NAMALWA (cell line): Measurements from ENCODE around the gene MEAK7.
A peak's percentile ranks its signal among the peaks of the same experiment; 100 is the strongest.

Experiments
- DNase-seq: peaks from one replicate; pipeline ENCODE4 v3.0.0-alpha.2; 2015; ENCODE audit warnings: low spot score

Gene MEAK7

DNA sequence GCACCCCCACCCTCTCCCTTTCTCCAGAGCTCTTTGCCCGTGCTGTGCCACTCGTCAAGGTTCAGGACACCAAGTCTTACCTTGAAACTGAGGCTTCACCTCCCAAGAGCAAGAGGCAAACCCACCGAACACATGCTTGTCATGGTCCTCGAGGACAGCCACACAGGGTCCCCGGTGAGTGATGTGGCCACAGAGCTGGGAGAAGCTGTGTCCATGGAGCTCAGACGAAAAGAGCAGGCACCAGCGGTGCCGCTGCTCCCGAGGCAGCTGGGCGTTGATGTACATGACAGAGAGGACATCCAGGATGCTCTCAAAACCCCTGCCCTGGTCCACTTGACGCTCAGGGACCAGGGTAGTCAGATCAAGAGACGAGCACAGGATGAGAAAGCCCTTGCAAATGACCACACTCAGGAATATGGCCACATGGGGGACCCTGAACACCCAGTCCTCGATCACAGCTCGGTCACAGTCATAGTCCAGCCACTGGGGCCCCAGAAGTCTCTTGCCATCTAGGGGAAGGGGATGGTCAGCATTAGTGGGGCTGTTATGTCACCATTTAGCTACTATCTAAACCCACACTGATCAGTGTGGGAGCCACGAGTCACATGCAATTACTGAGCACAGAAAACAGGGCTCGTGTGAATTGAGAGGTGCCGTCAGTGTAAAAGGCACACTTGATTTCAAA, 17.8 kb downstream of the MEAK7 start:
- DNase-seq = no peak

DNA sequence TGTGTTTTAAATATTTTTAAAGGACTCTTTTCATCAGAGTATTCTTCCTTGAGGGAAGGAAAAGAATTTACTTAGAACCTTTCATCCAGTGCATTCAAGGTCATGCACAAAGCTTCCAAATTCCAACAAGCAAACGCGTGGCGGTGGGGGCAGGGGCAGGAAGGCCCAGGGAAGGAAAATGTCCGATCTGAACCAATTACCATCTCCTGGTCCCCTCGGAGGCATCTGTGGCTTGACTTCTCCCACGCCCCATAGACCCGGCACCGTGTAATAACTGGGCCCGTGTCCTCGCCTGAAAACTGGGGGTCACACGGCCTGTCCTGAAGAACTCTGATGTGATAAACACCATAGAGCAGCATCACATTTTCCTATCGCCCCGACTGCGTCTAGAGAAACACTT, 18.3 kb downstream of the MEAK7 start:
- DNase-seq = no peak

DNA sequence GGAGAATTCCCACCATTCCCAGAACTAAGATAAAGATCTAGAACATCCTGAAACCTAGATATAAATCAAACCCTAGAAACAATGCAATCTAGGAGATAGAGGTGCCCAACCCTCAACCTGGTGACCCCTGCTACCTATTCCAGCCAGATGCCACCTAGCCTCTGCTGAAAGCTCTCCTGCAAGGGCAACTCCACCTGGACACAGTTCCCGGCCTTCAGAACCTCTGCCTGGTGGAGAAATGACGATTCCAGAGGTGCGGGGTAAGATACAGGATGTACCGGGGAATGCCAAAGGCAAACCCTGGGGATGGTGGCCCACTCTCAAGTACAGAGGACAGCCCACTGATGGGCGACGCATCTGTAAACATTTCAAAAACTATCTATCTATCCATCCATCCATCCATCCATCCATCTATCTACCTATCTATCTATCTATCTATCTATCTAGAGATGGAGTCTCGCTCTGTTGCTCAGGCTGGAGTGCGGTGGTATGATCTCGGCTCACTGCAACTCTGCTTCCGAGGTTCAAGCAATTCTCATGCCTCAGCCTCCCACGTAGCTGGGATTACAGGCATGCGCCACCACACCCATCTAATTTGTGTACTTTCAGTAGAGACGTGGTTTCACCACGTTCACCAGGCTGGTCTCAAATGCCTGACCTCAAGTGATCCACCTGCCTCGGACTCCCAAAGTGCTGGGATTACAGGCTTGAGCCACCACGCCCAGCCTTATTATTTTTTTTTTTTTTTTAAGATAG, 19.0 kb downstream of the MEAK7 start:
- no peak for DNase-seq

DNA sequence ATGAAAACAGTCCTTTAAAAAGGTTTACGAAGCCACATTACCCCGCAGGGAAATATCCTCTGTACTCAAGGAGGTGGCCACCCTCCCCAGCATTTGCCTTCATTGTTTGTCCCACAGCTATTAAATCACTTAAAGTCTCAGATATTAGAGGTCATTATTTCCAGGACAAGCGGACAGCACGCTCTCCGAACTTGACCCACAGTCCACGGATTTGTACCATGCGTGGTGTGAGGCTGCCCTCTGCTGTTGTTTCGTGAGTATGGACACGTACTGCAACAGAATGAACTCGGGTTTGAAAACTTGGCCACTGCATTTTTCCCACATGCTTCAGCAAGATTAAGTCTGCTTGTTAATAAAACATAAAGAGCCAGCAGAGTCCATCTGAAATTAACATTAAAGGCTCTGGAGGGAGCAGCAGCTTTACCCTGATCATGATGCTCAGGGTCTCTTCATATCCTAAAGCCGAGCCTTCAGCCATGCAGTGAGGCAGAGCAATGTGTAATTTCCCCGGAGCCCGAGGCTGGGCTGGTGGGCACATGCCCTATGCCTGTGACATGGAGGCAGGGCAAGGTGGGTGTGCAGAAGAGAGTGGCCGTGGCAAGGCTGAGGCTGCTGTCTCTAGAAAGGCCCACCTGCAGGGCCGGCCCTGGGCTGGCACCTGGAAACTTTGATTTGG, 19.7 kb downstream of the MEAK7 start:
- DNase-seq = peak; percentile 62

DNA sequence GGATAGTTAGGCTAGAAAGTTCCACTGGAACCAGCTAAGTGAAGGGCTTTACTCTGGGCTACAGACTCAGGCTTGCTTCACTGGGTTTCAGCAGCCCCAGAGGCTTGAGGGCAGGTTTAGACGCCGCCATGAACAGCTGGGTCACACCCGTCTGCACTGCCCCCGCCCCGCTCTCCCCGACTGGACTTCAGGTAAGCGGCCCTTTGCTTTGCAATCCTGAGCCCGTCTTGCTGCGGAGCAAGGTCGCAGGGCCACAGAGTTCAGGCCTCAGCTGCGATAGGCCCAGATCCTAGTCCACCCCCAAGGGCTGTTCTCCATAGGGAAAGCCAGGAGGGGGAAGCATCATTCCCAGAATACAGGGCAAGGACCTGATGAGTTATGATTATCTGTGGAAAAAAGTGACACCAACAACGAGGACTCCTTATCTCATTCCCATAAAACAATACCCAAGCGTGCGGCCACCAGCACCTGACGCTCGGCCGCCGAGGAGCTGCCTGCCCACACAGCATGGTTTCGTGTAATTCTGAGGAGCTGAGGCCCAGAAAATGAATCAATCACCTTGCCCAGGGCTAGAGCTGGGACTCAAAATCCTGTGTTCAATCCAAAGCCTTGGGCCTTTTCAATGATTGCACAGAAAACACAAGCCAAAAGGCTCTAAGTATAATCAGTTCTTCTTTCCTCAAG, 20.4 kb downstream of the MEAK7 start:
- no peak for DNase-seq

DNA sequence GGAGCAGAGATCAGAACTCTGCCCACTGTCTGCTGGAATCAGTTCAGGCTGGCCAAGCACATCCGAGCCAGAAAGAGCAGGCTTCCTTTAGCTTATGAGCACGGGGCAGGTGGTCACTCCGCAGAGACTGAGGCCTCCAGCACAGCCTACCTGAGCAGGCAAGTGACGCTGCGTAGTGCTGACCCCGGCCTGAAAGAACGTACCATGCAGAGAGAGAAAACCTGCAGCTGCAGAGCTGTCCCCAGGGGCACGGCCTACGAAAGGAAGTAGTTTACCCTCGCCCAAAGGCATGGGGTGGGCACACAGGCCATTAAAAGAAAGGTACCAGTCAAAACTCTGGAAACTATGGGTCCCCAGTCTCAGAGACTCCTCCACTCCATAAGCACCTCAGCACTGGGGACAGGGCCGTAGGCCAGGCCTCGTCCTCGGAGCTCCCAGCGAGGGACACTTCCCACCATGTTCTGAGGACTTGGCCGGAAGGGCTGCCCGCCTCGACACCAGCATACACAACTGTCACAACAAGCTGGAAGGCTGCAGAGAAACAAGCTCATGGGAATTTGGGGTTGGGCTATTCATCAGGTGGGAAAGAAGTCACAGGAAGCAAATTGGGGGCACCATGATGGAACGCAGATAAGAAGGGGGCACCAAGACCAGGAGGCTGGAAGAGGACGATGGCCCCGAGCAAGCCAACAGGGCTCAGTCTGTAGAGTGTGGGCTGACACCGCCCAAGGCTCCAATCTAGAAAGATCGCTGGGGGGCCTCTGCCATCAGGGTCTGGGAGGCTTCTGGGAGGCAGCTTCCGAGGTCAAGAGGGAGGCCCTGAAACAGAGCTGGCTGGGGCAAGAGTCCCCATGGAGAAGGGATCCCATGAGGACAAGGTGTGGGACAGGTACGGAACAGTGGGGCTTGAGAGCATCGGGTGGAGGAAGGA, 21.2 kb downstream of the MEAK7 start:
- DNase-seq = no peak

DNA sequence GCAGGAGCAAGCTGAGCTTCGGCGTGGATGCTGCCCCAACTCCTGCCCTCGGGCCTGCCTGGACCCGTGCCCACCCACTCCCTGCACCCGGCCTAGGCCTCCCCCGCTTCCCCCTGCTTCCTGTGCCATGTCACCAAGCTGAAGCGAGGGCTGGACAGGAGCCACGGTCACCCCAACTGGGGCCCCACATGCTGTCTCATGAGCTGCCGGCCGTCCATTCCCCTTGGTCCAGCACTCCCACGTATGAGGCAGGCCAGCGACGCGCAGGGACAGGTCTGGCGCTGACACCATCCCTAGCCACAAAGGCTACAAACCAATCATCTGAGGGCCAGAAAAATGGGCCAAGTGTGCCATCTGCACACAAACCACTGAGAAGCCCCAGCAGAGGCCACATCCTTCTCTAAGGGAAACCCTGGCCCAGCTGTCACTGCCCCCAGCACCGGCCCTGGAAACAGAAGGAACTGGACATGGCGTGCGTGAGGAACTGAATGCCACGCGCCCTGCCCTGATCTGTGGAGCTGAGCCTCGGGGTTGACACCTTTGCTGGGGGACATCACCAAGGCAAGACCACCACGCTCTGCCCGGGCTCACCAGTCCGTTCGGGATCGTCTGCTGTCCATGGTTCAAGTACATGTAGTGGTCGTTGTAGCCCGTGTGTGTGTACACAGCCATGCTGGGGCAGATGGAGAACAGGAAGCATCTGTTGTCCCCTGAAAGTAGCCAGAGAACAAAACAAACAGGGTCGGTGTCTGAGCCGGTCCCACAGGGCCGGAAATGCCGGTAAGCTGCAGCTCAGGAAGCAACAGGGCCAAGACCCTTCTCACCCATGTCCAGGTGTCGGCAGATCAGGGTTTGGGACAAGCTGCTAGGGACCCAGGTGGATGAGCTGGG, 22.2 kb downstream of the MEAK7 start:
- DNase-seq = no peak

DNA sequence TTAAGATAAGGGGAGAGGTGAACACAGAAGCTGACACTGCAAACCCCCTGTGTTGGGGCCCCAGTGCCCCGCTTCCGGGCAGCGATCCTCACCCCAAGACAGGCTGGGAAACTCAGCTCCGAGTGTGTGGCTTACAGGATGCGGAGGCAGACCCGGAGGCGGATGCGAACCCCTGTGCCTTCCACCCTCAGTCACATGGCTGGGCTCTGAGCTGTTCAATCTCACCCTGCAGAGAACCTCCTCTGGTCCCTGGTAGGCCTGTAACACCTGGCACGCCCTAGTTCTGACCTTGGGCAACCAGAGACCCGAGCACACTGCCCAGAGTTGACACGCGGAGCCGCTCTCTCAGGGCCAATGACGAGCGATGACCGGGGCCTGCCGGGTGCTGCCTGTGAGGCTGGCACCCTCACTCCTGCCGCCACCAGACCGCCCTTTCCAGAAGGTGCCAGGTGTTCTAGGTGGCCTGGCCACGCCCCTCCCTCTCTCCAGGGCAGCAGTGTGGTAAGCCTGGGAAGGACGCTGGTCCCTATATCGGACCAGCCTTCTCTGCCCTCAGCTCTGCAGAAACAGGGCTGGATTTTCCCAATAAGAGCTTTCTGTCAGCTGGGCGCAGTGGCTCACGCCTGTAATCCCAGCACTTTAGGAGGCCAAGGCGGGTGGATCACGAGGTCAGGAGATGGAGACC, 23.3 kb downstream of the MEAK7 start:
- no peak for DNase-seq

DNA sequence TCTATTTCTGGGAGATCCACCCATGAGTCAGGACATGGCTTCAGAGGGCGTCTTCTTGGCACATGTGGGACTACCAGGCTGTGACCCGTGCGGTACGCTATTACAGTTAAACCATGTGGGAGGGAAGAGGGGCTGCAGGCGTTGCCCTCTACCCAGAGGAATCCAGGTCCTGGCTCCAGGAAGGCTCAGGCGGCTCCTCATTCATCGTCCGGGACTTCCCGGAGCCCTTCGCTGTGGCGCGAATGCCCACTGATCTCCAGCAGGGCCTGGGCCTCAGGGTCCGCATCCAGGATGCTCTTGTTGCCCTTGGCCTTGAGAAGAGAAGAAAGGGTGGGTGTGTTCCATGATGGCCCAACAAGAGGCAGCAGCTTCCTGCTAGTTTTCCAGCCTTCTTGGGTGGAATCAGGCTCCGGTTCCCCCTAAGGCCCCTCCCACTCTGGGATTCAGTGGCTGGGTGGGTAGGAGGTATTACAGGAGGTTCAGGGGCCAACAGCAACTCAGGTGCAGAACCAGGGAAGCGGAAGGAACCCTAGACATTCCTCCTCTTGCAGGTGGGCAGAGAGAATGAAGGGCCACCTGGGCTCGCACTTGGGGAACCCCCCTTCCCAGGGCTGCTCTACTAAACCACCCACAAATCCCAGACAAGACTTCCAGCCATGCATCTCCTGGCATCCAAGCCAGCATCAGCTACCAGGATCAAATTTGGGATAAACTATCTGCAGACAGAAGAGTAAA, 24.6 kb downstream of the MEAK7 start:
- no peak for DNase-seq

DNA sequence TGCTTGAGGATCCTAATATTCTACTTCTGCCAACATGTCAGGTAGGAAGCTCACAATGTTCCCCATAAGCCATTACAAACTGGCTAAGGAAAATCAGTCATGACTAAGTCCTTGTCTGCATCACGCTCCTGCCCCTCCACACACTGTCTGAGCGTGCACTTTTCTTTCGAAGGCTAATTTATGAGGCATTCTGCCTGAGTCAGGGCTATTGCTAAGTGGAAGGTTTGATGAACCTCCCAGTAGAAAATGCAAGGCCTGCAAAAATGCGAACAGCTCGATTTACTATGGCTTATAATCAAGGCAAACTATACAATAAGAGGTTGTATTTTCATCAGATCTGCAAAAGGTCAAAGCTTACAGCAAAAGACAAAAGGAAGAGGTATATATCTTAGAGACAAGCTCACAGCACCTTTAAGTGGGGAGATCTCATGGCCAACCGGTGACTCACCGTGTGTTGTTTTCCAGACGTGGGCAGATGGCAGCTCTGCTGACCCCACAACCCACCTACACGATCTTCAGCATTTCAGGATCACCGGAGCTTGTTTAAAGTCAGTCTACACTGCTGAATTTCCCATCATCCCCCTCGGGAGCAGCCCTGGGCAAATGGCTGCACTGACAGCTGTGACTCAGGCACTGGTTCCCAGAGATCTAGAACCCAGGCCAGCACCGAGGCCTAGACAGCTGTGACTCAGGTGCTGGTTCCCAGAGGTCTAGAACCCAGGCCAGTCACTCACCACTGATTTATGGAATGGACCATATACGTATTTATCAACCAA, 26.1 kb downstream of the MEAK7 start:
- no peak for DNase-seq

DNA sequence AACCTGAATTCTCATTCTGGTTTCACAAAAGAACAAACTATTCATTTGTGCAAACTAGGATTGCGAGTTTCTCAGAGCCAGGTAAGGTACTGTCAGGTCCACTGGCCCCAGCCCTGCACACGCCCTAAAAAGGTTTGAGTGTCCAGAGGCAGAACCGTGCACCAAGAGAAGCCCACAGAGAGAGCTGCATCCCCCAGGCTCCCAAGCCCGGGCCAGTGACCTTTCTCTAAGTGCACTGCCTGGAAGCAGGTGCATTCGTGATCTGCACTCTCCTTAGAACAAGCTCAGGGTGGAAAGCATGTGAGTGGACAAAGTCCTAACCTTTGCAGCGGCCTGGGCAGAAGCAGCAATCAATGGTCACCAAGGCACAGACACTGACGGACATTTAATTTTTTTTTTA, 26.8 kb downstream of the MEAK7 start:
- no peak for DNase-seq

DNA sequence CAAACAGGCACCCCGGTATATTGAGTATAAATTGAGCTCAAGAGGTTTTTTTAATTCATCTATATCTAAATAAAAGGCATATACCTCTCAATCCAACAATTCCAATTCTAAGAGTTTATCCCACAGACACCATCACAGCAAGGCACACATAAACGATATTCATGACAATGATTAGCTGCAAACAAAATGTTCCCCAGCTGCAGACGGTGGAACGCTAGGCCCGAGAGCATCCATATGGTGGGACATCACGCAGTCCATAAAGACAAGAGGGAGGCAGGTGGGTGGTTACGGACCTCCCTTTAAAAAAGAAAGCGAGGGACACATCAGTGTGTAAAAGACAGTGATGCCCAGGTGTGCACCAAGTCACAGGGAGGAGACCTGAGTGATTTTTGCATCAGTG, 28.1 kb downstream of the MEAK7 start:
- no peak for DNase-seq

DNA sequence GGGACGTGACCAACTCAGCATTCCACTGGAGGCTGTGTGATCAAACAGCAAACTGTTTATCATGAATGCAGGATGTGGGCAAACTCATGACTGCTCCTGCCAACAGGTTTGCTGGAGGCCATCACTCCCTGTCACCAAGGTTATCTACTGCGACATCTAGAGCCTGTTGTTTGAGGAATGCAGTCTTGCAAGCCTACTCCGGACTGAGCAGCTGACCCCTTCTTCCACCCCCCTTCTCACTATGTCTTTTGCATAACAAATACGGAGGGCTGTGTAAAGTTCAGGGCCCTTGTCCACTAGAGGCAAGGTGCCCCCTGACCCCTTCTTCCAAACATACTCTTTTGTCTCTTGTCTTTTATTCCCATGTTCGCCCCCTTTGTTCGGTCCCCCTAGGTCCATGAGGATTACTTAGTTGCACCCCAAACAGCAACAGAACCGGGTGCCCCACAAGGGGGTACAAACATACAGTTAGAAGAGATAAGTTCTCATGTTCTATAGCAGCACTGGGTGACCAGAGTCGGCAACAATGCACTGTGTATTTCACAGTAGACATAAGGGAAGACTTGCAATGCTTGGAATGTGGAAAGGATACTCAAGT, 28.7 kb downstream of the MEAK7 start:
- no peak for DNase-seq

DNA sequence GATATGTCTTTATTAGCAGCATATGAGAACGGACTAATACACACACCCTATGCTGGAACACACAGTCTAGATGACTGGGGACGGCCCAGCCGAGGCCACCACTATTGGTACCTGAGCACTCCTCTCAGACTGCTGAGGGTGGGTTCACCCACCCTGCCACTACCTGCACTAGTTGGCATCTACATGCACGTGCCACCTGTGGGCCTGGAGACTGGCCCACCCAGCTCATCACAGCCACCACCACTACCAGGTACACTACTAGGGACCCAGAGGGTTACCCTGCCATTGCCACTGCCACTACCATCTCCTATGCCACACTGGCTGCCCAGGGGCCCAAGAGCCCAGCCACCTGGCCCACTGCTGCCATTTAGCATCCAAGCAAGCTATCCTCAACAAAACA, 32.5 kb downstream of the MEAK7 start:
- DNase-seq = no peak

DNA sequence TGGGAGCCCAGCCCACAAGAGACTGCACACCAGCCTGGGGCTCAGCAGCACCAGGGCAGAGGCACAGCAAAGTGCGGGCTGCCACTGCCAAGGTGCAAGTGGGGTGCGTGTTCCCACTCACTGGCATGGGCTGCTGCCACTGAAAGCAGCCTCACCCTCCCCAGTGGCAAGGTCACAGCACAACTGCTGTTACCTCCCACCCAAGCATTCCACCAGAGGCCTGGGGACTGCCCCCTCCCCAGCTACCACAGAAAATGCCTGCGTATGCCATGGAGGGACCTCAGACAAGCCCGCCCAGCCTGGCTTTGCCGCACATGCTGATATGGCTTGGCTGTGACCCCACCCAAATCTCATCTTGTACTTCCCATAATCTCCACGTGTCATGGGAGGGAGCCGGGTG, 33.1 kb downstream of the MEAK7 start:
- no peak for DNase-seq

DNA sequence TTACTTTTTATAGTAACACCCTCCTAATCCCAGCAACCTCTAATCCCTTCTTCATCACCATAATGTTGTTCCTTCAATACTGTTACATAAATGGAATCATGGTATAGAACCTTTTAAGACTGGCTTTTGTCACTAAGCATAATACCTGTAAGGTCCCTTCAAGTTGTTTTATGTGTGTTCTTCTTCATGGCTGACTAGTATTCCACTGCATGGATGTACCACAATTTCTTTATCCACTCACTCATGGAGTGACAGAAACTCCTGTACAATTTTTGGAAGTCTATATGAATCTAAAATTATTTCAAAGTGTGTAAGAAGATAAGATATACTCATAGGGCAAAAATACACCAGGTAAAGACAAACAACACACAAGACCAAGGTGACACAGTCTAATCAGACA, 36.8 kb downstream of the MEAK7 start:
- no peak for DNase-seq

DNA sequence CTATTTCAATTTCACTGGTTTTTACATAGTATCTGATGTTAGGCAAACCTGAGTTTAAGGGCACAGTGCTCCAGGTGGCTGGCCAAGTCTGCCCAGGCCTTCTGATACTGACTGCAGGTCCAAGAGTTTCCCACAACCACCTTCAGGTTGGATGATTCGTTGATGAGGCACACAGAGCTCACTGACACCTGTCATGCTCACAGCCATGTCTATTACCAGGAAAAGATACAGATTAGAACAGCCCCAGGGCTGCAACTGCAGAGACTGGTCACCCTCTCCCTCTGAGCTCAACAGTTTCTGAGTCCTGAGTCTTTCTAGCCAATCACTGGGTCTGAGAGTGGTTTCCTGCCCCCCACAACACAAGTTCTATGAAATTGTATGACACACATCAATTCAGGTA, 37.2 kb downstream of the MEAK7 start:
- no peak for DNase-seq

DNA sequence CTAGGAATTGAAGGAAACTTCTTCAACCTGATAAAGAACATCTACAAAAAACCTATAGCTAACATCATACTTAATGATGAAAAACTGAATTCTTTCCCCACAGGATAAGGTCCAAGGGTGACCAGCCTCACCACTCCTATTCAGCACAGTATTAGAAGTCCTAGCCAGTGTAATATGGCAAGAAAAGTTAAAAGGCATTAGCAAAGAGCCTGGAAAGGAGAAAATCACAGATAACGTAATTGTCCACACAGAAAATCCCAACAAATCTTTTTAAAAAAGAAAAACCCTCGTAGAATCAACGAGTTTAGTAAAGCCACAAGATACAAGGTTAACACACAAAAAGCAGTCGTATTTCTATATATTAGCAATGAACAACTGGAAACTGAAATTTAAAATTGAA, 37.8 kb downstream of the MEAK7 start:
- DNase-seq = no peak
